Muscle of arm (tissue), 12 donors: ENCODE measurements around the gene LRMDA. TPM values are rescaled to one million over a fixed set of nuclear protein-coding genes. Genes with fewer than 3 reads are reported as not detected.
"Not testable (repeated sequence)": the region's sequence is repeated elsewhere in the genome, so short reads cannot be mapped to it uniquely, and the experiment has no call there.

ENCODE experiments used
- DNase-seq: peaks from one replicate; pipeline ENCODE4 v3.0.0-alpha.2; 2013
- polyA plus RNA-seq, 12 donors: library from polyadenylated mRNA; unstranded; fragments of 120-200 nt; gene quantifications; one replicate each; pipeline ENCODE4 v1.2.1, GENCODE V29; 2013; ENCODE audit not compliant: insufficient read length in 12 of 12

Gene LRMDA
- polyA plus RNA-seq, 12 donors = 3.5 to 6.7 (median 5.2) TPM; not detected in 2

DNA sequence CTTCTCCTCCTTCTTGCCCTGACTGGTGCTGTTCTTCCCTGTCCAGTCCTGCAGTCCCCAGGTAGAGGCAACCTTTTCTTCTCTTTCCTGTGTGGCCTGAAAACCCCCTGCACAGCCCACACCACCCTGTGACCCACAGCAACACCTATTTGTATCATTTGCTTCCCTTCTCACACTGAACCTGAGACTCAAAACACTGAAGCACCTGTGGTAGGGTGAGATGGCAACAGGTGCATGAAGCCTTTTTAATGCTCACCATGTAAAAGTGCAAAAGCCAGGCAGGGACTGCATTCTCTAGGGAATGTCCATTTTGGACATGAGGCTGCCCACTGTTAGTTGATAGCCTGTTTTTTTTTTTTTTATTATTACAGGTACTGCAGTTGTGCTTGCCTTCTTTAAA lies 71.4 kb downstream of the LRMDA start:
- DNase-seq = no peak

DNA sequence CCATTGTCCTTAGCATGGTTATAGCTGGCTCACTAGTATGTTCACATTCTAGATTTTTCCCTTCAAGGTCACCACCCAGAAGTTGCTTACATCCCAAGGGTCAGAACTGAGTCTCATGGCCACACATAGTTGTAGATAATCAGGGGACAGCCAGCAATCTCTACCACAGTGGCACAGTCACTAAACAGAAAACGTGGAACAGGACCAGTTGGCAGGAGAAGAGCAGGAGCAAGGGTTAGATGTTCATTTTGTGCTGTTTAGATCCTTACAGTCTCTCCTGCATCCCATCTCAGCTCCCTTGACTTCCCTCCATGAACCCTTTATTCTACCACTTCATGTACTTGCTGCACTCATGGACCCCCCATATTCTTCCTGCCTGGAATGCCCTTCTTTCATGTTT lies 73.9 kb downstream of the LRMDA start:
- DNase-seq = no peak

DNA sequence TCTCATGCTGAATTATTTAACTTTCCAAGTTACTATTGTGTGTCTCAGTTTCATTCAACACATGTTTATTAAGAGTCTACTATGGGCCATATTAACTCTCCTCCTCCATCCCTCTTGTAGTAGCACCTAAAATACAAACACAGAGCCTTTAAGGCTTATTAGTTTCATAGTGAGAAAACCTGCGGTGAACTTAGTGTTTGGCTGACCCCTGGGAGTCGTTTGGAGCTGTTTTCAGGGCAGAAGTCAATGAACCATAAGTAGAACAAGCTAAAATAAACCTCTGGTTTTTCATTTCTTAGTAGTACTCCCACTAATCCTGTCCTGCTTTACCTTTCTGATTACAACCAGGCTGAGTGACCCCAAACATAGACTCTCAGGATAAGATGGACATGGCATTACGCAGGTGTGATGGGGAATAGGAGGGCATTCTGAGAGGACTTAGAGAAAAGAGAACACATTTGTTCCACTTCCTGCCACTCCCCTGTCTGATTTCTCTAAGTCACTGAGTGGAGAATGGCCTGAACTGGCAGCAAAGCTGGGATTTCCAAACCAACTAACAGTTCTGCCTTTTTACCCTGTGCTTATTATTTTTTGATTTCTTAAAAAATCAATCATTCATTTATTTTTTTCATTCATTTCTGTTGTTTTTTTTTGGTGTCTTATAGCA lies 74.5 kb downstream of the LRMDA start:
- no peak for DNase-seq

DNA sequence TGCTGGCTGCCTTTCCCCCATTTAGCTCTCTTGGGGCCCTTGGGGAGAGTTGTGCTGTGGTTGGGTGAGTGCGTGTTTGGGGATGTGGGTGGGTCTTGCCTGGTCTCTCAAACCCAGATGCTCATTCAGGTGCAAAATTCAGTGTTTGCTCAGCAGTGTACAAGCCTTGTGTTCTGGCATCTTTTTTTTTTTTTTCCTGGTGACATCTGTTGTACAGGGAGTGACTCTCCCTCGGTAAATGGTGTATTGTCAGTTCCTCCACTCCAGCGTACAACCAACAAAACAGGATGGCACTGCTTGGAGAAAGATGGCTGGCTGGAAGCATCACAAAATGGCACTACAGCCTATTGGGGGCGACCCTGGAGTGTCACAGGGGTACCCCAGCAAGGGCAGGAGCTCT lies 75.5 kb downstream of the LRMDA start:
- DNase-seq = no peak

DNA sequence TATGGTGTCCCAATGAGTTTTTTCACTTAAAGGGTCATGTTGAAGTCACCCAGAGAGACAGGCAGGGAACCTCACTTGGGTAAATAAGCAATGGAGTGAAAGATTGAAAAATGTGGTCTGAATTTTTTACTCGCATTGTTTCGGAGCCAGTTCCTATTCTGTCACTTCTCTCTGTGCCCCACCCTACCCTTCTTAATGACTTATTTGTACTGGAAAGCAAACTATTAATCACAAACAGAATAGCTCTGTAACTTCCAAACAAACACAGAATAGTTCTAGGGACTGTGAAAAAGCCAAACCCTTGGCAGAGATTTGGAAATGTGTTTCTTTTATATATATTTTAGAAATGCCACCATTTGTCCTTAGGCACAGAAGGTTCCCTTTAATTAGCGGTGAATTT lies 76.0 kb downstream of the LRMDA start:
- DNase-seq = no peak

DNA sequence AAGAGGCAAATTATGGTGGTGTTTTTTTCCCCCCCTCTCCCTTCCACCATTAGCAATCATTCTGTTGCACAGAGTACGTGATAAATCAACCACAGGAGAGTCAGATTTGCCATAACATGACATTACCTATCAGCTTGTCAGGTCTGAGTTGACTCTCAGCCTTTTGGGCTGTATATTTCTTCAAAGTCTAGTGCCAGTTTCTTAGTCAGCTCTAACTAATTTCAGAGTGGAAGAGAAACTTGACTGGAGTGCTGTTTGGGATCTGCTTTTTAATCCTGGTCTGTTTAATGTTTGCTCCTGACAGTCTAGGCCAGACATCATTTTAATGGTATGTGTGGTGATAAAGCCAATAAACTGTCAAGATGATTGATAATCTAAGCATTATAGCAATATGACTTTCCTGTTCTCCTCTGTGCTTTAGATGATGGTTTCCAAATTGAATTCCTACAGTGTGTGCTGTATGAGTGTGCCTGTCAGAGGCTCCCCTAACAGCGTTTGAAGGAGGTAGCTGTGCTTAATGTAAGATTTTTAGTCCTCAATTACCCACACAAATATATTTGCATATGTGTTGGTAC lies 76.9 kb downstream of the LRMDA start:
- DNase-seq = peak; percentile 58

DNA sequence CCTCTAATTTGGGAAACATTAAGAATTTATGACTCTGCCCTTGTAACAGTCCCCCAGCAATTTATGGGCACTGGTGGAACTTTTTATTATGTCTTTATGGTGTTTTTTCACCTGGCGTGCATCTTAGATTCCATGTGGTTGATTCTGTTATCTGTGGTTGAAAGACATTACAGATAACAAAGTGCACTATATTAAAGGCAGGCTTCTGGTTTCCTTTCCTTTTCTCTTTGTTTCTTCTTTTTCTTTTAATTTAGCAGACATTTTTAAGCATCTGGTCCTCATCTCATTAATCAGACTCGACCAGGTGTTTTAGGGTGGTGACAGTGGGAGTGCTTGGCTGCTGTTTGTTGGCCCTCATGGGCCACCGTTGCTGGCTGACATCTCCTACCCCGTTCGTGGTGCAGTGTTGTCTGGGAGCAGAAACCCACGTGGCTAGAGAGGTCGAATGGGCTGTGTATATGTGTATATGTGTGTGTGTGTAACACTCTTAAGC lies 77.4 kb downstream of the LRMDA start:
- peak; percentile 37 for DNase-seq

DNA sequence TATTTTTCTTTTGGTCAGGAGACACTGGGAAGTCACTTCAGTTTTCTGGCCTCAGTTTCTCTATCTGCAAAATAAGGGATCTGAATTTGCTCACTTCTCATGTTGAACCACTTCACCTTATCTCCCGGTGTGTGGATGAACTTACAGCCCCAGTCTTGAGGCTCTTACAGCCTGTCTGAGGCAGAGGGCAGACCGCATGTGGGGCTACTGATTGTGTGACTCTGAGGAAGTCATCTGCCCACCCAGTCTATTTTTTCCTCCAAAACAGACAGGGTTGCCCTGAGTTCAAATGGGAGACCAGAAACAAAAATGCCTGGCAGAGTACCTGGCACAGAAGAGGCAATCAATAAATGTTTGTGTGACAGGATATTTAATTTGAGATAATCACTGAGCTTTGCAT lies 78.3 kb downstream of the LRMDA start:
- DNase-seq = no peak

DNA sequence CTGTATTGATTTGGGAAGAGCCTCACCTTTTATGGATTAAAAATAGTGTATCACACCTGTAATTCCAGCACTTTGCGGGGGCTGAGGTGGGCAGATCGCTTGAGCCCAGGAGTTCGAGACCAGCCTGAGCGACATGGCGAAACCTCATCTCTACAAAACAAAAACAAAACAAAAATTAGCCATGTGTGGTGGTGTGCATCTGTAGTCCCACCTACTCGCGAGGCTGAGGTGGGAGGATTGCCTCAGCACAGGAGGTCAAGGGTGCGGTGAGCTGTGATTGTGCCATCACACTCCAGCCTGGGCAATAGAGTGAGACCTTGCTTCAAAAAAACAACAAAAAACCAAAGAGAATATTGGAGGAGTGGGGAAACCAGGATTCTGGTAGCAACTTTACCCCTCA lies 79.6 kb downstream of the LRMDA start:
- no peak for DNase-seq

DNA sequence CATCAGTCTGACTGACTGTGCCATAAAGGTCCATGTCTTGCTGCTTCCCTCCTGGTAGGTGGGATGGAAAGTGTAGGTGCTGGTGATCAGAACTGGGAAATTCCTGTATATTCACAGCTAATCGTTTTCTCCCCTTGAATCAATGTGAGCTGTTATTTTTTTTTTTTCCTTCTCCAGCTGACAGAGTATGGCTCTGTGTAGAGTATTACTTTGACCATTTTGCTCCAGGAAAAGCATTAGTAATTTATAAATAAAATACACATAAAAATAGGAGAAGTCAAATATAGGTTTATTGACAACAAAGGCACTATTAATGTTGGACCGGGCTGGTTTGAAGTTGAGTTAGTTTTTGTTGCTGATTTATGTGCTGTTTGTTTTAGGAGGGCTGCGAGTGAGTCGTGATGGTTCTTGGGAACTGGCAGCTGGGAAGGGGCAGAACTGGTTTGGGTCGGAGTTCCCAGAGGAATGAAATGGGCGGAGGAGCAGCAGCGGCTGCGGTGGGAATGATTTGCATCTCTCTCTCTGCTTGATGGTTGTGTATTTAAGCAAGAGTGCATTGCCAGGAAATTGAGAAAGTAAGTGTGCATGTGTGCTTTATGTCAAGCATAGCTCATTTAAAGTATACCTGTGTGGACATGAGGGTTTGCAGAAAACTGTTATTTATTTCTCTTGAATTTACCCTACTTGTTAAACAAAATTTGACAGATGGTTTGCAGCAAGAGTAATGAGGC lies 80.9 kb downstream of the LRMDA start:
- no peak for DNase-seq

DNA sequence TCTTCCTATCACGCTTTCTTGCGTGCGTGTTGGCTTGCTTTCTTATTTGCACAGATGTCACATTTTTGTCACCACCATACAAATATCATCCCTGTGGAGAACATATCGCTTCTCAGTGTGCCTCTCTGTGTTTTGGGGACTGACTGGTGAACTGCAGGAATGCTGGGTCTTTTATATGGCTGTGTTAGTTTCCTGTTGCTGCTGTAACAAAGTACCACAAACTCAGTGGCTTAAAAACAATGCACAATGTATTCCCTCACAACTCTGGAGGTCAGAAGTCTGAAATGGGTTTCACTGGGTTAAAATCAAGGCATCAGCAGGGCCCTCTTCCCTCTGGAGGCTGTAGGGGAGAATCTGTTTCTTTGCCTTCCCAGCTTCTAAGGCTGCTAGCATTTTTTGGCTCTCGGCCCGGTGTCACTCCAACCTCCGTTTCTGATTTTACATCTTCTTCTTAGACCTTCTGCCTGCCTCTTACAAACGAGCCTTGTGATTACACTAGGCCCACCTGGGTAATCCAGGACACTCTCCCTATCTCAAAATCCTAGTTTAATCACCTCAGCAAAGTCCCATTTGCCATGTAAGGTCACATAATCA lies 82.0 kb downstream of the LRMDA start:
- no peak for DNase-seq

DNA sequence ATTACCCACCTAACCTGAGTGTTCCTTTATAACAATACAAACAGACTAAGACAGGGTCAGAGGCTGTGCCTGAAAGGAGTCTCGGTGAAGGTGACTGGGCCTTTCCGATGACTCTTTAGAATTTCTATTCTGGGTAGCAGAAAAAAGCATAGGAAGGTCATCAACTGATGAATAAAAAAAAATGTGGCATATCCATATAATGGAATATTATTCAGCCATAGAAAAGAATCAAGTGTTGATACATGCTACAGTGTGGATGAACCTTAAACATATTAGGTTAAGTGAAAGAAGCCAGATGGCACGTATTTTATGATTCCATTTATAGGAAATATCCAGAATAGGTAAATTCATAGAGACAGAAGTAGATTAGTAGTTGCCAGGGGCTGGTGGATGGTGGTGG lies 83.4 kb downstream of the LRMDA start:
- no peak for DNase-seq

DNA sequence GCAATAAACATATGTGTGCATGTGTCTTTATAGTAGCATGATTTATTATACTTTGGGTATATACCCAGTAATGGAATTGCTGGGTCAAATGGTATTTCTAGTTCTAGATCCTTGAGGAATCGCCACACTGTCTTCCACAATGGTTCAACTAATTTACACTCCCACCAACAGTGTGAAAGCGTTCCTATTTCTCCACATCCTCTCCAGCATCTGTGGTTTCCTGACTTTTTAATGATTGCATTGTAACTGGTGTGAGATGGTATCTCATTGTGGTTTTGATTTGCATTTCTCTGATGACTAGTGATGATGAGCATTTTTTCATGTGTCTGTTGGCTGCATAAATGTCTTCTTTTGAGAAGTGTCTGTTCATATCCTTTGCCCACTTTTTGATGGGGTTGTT lies 84.7 kb downstream of the LRMDA start:
- DNase-seq = not testable (repeated sequence)

DNA sequence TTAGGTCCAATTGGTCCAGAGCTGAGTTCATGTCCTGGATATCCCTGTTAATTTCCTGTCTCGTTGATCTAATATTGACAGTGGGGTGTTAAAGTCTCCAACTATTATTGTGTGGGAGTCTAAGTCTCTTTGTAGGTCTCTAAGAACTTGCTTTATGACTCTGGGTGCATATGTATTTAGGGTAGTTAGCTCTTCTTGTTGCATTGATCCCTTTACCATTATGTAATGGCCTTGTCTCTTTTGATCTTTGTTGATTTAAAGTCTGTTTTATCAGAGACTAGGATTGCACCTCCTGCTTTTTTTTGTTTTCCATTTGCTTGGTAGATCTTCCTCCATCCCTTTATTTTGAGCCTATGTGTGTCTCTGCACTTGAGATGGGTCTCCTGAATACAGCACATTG lies 87.8 kb downstream of the LRMDA start:
- not testable (repeated sequence) for DNase-seq

DNA sequence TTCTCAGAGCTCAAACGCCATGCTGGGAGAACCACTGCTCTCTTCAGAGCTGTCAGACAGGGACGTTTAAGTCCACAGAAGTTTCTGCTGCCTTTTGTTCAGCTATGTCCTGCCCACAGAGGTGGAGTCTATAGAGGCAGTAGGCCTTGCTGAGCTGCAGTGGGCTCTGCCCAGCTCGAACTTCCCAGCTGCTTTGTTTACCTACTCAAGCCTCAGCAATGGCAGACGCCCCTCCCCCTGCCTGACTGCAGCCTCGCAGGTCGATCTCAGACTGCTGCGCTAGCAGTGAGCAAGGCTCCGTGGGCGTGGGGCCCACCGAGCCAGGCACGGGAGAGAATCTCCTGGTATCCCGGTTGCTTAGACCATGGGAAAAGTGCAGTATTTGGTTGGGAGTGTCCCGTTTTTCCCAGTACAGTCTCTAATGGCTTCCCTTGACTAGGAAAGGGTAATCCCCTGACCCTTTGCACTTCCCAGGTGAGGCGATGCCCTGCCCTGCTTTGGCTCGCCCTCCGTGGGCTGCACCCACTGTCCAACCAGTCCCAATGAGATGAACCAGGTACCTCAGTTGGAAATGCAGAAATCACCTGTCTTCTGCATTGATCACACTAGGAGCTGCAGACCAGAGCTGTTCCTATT lies 89.9 kb downstream of the LRMDA start:
- not testable (repeated sequence) for DNase-seq

DNA sequence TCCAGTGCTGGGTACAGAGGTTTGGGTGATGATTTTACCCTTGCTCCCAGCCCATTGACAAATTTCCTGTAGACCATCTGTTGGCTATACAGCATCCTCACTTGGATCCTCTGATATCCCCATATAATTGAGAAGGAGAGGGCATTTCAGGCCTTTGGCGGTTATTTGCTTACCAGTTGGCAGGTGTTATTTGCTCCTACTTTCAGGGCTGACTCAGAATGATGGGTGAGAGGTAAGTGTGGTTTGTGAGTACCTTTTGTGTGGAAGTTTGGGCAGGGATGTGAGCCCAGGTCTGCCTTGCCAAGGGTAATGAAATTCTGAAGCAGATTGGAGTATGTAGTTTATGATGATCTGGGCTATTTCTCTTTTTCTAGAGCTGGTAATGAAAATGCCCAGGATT lies 93.6 kb downstream of the LRMDA start:
- DNase-seq = no peak

DNA sequence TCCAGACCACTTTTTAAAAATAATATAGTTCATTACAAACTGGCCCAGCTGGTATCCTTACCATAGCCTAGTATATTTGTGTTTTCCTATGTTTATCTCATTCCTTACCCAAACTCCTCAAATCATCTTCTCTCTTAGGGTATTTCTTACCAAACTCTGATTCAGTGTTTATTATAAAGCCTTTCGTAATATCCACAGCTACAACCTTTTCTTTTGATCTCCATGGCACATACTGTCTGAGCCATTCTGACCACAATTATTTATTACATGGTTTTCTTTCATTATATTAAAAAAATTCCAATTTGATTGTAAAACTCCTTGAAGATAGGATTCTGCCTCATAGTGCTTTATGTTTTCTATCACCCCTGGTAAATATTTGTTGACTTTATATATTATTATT lies 94.2 kb downstream of the LRMDA start:
- DNase-seq = no peak

DNA sequence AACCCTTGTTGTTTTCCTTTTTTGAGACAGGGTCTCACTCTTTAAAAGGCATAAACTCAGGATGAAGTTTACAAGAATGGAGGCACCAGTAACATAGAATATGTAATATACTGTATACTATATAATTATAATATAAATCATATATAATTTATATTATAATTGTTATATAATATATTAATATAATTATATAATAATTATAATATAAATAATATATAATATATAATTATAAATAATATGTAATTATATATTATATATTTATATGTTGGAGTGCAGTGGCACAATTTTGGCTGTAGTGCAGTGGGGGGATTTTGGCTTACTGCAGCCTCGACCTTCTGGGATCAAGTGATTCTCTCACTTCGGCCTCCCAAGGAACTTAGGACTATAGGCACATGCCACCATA lies 96.1 kb downstream of the LRMDA start:
- no peak for DNase-seq

DNA sequence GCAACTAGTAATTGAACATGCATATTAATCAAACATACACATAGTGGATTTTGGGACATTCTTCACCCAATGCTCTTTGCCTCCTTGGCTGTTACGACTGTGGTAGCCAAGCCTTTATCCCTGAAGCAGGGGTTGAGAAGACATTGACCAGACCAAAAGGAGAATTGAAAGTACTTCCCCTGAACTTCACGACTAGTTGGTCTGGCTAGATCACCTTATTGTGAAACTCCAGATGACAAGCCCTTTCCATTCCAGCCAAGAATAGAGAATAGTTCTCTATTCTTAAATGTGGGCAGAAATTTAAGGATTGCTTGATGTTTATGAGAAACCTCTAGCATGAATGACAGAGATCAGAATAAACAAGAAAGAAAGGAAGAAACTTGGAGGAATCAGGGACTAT lies 97.0 kb downstream of the LRMDA start:
- no peak for DNase-seq

DNA sequence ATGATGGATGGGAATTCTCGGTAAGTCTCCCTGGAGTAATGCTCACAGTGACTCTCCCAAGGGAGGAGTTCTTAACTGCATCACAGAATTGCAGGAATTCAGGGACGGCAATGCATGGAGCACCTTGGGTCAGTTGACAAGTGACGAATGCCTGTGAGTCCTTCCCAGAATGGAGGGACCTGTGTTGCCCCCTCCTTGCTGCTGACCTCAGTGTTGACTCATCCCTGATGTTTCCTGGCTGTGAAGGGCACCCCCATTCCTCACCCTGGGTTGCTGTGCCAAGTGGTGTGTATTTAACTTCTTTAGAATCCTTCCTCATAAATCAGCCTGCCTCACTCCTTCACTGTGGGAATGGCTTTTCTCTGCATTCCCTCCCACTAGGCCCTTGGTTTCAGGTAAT lies 98.9 kb downstream of the LRMDA start:
- no peak for DNase-seq

DNA sequence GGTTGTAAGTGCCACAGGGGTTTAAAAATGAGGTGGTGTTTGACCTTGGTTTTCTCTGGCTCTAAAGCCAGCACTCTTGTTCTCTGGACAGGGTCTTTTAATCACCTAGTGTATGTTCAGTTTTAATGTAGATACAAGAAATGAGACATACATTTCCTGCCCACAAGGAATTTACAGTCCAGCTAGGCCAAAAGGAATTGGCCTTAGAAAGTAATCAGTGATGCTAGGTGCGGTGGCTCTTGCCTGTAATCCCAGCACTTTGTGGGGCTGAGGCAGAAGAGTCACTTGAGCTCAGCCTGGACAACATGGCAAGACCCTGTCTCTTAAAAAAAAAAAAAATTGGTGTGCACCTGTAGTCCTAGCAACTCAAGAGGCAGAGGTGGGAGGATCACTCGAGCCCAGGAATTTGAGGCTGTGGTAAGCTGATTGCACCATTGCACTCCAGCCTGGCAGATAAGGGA lies 100.2 kb downstream of the LRMDA start:
- no peak for DNase-seq

DNA sequence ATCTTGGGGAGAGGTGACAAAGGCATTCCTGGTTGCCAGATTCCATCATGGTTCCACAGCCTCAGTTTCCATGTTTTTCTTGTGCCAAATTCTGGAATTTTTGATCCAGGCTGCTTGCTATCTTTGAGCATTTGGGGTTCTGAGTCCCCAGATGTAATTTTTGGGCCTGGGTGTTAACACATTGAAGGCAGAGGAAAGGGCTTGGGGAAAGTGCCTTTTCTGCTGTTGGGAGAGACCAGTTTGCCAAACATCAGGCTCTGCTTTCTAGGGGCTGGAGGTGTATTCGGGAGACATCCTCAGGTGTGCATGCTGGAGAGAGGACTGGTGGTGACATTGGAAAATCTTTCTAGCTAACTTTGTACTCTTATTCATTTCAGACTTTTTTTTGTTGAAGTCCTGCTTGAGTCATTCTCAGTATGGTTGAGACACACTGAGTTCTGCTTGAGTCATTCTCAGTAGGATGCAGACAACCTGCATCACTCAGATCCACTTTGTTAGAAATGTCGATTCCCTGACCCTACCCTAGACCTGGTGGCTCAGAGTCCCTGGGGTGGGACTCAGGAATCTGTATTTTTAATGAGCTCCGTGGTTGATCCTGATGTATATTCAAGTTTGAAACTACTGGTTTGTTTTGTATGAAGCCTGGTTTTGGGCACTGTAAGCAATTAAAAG lies 101.0 kb downstream of the LRMDA start:
- no peak for DNase-seq
